BJ (cell line): Measurements from ENCODE around the gene CBX3. TPM values are rescaled to one million over a fixed set of nuclear protein-coding genes. Genes with fewer than 3 reads are reported as not detected.

Experiments
- CTCF ChIA-PET: fragments of 350-600 bp; formaldehyde crosslinking; extraction: SDS; loops from one replicate; lab custom pipeline; 2021; ENCODE audit warnings: antibody characterized with exemption, inconsistent platforms; lab: Yijun Ruan, JAX
- POLR2A ChIA-PET: fragments of 300-600 bp; sonication (Branson Sonifier 250); formaldehyde crosslinking; extraction: SDS; loops from one replicate; lab custom pipeline; 2021; ENCODE audit warnings: antibody characterized with exemption; lab: Charles Lee
- DNase-seq: peaks from one replicate; pipeline ENCODE4 v3.0.0-alpha.2; 2011; ENCODE audit warnings: low read depth
- H3K27me3 ChIP-seq: 2 replicates; pipeline ENCODE4 v1.6.0; 2011; ENCODE audit warnings: low read length; ENCODE audit not compliant: control insufficient read depth, insufficient read depth
- H3K36me3 ChIP-seq: 2 replicates; pipeline ENCODE4 v1.5.1; 2011; ENCODE audit warnings: low read length; ENCODE audit not compliant: control insufficient read depth, insufficient read depth
- H3K4me3 ChIP-seq: 2 replicates; pipeline ENCODE4 v1.5.1; 2011; ENCODE audit warnings: low read depth, mild to moderate bottlenecking, control low read depth, low read length
- polyA plus RNA-seq: library from polyadenylated mRNA; depleted of rRNA; stranded (reverse); fragments of >200 nt; gene quantifications from 2 replicates; pipeline ENCODE4 v1.2.3, GENCODE V29; 2011
- TF ChIP-seq, protein P1 (sequence below): IDR thresholded peaks from 2 replicates; pipeline ENCODE4 v1.5.1; 2011; ENCODE audit warnings: low read depth, mild to moderate bottlenecking, control low read depth, inconsistent platforms, low read length, moderate library complexity; ENCODE audit not compliant: insufficient read depth

Gene CBX3
- polyA plus RNA-seq, 1 experiment, result 37.0 TPM

DNA sequence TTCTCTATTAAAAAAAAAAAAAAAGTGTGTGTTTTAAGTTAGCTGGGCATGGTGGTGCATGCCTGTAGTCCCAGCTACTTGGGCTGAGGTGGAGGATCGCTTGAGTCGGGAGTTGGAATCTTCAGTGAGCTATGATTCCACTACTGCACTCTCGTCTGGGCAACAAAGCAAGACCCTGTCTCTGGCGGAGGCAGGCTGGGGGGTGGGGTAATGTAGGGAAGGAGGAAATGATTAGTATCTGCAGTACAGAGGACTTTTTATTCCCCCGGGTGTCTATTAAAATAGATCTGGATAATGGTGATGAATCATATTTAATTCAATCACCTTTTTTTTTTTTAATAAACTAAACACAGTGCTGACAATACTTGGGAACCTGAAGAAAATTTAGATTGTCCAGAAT, 6.5 kb downstream of the CBX3 start:
- Histone ChIP-seq H3K4me3 (no peak overlapping the region), H3K36me3 (peaks cover 10% of the 10 kb centered on the region), H3K27me3 (no peaks in the 10 kb centered on the region)
- ChIA-PET POLR2A (interaction anchor here (0.6 kb wide), 1 partner anchor 1379 kb away, joined by 4 read pairs; no protein-coding TSS in a partner anchor), CTCF (interaction anchor here (0.7 to 1.6 kb wide), 3 partner anchors 9 to 117 kb away, joined by 3 to 6 read pairs (median 4); no protein-coding TSS in a partner anchor)
- DNase-seq, result no peak
- TF ChIP-seq, protein P1, sequence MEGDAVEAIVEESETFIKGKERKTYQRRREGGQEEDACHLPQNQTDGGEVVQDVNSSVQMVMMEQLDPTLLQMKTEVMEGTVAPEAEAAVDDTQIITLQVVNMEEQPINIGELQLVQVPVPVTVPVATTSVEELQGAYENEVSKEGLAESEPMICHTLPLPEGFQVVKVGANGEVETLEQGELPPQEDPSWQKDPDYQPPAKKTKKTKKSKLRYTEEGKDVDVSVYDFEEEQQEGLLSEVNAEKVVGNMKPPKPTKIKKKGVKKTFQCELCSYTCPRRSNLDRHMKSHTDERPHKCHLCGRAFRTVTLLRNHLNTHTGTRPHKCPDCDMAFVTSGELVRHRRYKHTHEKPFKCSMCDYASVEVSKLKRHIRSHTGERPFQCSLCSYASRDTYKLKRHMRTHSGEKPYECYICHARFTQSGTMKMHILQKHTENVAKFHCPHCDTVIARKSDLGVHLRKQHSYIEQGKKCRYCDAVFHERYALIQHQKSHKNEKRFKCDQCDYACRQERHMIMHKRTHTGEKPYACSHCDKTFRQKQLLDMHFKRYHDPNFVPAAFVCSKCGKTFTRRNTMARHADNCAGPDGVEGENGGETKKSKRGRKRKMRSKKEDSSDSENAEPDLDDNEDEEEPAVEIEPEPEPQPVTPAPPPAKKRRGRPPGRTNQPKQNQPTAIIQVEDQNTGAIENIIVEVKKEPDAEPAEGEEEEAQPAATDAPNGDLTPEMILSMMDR, result no peak

DNA sequence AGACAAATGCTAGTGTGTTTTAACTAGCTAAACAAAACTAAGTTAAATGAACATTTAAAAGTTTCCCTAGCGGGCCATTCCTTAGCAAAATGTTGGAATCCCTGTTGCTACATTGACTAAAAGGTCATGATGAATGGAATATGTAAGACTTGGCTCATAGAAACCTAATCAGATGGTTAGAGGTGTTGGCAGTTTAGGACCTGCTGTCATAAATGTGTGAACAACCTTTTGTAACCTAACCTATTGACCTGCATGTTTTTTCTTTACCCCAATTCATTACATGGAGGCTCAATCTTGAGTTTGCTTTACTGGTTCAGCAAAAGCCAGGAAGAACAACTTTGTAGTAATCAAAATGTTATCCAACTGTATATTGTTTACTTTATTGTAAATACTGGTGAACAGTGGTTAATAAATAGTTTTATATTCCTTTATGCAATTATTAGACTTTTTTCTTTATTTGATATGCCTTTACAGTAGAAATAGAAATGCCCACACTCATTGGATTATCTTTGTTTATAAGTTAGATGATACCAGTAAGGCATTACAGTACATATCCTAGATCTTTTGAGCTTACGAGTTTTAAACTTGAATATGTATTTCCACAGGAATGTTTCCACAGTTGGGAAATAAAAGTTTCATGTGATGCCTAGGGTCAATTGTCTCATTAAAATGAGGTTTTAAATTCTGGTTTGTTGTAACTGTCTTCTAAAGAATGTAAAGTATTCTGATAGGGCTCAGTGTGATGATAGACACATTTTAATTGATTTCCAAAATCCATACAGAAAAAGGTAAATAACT, 11.6 kb downstream of the CBX3 start:
- H3K4me3 ChIP-seq, result no peak overlapping the region
- peaks cover 3% of the 10 kb centered on the region for H3K36me3 ChIP-seq
- ChIA-PET CTCF (interaction anchor here (0.6 kb wide), 1 partner anchor 853 kb away, joined by 3 read pairs; no protein-coding TSS in a partner anchor), POLR2A (no interaction called here)
- TF ChIP-seq, protein P1, result no peak
- DNase-seq, result no peak
- no peaks in the 10 kb centered on the region for H3K27me3 ChIP-seq

DNA sequence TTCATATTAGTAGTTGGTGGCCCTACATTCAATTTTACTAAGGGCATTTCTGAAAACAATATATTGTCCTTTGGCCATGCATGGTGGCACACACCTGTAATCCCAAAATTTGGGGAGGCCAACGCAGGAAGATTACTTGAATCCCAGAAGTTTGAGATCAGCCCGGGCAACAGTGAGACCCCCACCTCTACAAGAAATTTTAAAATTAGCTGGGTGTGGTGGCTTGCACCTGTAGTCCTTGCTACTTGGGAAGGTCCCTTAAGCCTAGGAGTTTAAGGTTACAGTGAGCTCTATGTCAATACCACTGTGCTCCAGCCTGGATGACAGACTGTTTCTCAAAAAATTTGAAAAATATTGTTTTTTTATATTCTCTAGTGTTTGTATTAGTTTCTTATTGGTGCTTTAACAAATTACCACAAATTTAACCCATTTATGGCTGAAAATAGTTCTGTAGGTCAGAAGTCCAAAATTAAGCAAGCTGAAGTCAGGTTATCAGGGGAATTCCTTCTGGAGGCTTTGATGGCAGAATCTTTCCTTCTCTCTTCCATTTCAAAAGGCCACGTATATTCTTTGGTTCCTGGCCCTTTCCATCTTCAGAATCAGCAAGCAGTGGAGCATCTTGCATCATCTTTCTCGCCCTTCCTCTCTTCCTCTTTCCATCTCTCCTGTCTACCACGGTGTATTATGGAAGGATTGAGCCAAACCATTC, 12.4 kb downstream of the CBX3 start:
- POLR2A ChIA-PET, result no interaction called here
- DNase-seq, result no peak
- TF ChIP-seq, protein P1, result no peak
- H3K27me3 ChIP-seq, result no peaks in the 10 kb centered on the region
- H3K4me3 ChIP-seq, result no peak overlapping the region
- CTCF ChIA-PET, result interaction anchor here (0.6 to 1.1 kb wide), 2 partner anchors 11 to 15 kb away, joined by 3 to 5 read pairs; no protein-coding TSS in a partner anchor
- peaks cover 3% of the 10 kb centered on the region for H3K36me3 ChIP-seq

DNA sequence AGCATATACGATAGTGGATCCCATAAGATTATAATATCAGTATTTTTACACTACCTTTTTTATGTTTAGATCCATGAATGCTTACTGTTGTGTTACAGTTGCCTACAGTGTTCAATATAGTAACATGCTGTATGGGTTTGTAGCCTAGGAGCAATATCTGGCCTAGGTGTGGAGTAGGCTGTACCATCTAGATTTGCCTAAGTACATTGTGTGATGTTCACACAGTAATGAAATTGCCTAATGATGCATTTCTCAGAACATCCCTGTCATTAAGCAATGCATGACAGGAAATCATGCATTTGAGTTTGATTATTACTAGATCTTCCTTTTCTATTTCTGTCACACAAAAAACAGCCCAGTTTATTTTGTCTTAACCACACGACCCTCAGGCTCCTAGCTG, 14.5 kb downstream of the CBX3 start:
- TF ChIP-seq, protein P1, result no peak
- Histone ChIP-seq H3K4me3 (no peak overlapping the region), H3K27me3 (no peaks in the 10 kb centered on the region), H3K36me3 (0 out of 2 replicates have a peak, but pooled peaks cover 2% of the 10 kb centered on the region)
- DNase-seq, result no peak
- CTCF ChIA-PET, result no interaction called here
- POLR2A ChIA-PET, result no interaction called here

DNA sequence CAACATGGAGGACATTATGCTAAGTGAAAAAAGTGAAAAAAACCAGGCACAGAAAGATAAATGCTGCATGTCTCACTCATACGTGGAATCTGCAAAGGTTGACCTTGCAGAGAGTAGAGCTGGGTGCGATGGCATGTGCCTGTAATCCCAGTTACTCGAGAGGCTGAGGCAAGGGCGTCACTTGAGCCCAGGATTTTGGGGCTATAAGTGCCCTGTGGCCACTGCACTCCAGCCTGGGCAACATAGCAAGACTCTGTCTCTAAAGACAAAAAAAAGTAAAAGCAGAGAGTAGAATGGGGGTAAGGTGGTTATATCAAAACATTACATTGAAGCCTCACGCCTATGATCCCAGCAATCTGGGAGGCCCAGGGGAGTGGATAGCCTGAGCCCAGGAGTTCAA, 22.8 kb downstream of the CBX3 start:
- CTCF ChIA-PET, result no interaction called here

More for the DNA sequence above, 22.8 kb downstream of the CBX3 start:
- Histone ChIP-seq H3K4me3 (no peak overlapping the region), H3K27me3 (no peaks in the 10 kb centered on the region), H3K36me3 (no peaks in the 10 kb centered on the region)
- TF ChIP-seq, protein P1, result no peak
- POLR2A ChIA-PET, result interaction anchor here (0.7 kb wide), 1 partner anchor 31 kb away, joined by 7 read pairs; no protein-coding TSS in a partner anchor
- no peak for DNase-seq
